Neuronal stem cell (in vitro differentiated cells): ENCODE data around the gene HRH1.

Experiments
- DNase-seq: peaks from one replicate; pipeline ENCODE4 v3.0.0-alpha.2; 2013; ENCODE audit warnings: low spot score
- H2AFZ ChIP-seq: one replicate; pipeline ENCODE4 v1.6.1; 2013; ENCODE audit warnings: mild to moderate bottlenecking, low read length, inconsistent platforms
- H2AK5ac ChIP-seq: 2 replicates; pipeline ENCODE4 v1.6.1; 2013; ENCODE audit warnings: low read depth, mild to moderate bottlenecking, inconsistent platforms, low read length, moderate library complexity, mixed read lengths
- H2BK120ac ChIP-seq: 2 replicates; pipeline ENCODE4 v1.6.1; 2013; ENCODE audit warnings: low read depth, mild to moderate bottlenecking, inconsistent platforms, low read length, moderate library complexity, mixed read lengths
- H2BK12ac ChIP-seq: one replicate; pipeline ENCODE4 v1.6.1; 2013; ENCODE audit warnings: low read length, inconsistent platforms
- H2BK15ac ChIP-seq: 2 replicates; pipeline ENCODE4 v1.6.1; 2013; ENCODE audit warnings: mild to moderate bottlenecking, low read length, inconsistent platforms, mixed read lengths
- H2BK5ac ChIP-seq: one replicate; pipeline ENCODE4 v1.6.1; 2013; ENCODE audit warnings: inconsistent platforms, mild to moderate bottlenecking, low read length, moderate library complexity
- H3K14ac ChIP-seq: one replicate; pipeline ENCODE4 v1.6.1; 2013; ENCODE audit warnings: low read length, inconsistent platforms
- H3K18ac ChIP-seq: 2 replicates; pipeline ENCODE4 v1.6.1; 2013; ENCODE audit warnings: low read length, inconsistent platforms
- H3K23ac ChIP-seq: 2 replicates; pipeline ENCODE4 v1.6.1; 2013; ENCODE audit warnings: low read depth, mild to moderate bottlenecking, mixed read lengths, low read length, inconsistent platforms; ENCODE audit not compliant: poor library complexity
- H3K27ac ChIP-seq: replicated peaks from 3 replicates; pipeline ENCODE4 v1.5.1; 2013; ENCODE audit warnings: low read length, inconsistent platforms
- H3K27me3 ChIP-seq, 3 experiments: 2 replicates each; pipeline ENCODE4 v1.6.1; 2013; ENCODE audit warnings: low read length in 3 of 3, mild to moderate bottlenecking in 2 of 3, inconsistent platforms in 1 of 3, low read depth in 1 of 3, mixed read lengths in 1 of 3, moderate library complexity in 1 of 3; ENCODE audit not compliant: control insufficient read depth in 3 of 3, insufficient read depth in 3 of 3
- H3K36me3 ChIP-seq, 2 donors: replicated peaks in 1 of 2; 2 replicates each; pipeline ENCODE4 v1.6.1; 2013; ENCODE audit warnings: low read length in 2 of 2; ENCODE audit not compliant: control insufficient read depth in 2 of 2, insufficient read depth in 2 of 2
- H3K4ac ChIP-seq: 2 replicates; pipeline ENCODE4 v1.6.1; 2013; ENCODE audit warnings: inconsistent platforms, mild to moderate bottlenecking, low read length, moderate library complexity
- H3K4me1 ChIP-seq, 2 donors: 1 replicate in 1 of 2; 2 replicates in 1 of 2; pipeline ENCODE4 v1.6.1; 2013; ENCODE audit warnings: low read length in 2 of 2, low read depth in 1 of 2; ENCODE audit not compliant: control insufficient read depth in 2 of 2, insufficient read depth in 1 of 2
- H3K4me2 ChIP-seq: one replicate; pipeline ENCODE4 v1.6.1; 2013; ENCODE audit warnings: mild to moderate bottlenecking, low read length, inconsistent platforms; ENCODE audit not compliant: insufficient read depth, poor library complexity, severe bottlenecking
- H3K4me3 ChIP-seq, 2 donors: 2 replicates each; pipeline ENCODE4 v1.5.1; 2013; ENCODE audit warnings: low read length in 2 of 2, mild to moderate bottlenecking in 2 of 2, inconsistent platforms in 1 of 2, moderate library complexity in 1 of 2
- H3K79me1 ChIP-seq: one replicate; pipeline ENCODE4 v1.6.1; 2013; ENCODE audit warnings: low read depth, mild to moderate bottlenecking, inconsistent platforms, low read length, moderate library complexity
- H3K9ac ChIP-seq: one replicate; pipeline ENCODE4 v1.6.1; 2013; ENCODE audit warnings: mild to moderate bottlenecking, low read depth, low read length, inconsistent platforms; ENCODE audit not compliant: poor library complexity
- H3K9me3 ChIP-seq, 2 donors: replicated peaks in 1 of 2; 2 replicates each; pipeline versions ENCODE3 to v1.6.1; 2013; ENCODE audit warnings: low read length in 2 of 2, mild to moderate bottlenecking in 2 of 2, inconsistent platforms in 1 of 2, low read depth in 1 of 2, mixed read lengths in 1 of 2, moderate library complexity in 1 of 2; ENCODE audit not compliant: control insufficient read depth in 2 of 2, insufficient read depth in 1 of 2
- H4K8ac ChIP-seq: one replicate; pipeline ENCODE4 v1.6.1; 2013; ENCODE audit warnings: low read depth, mild to moderate bottlenecking, inconsistent platforms, low read length, moderate library complexity
- H4K91ac ChIP-seq: one replicate; pipeline ENCODE4 v1.6.1; 2013; ENCODE audit warnings: low read length, low read depth, mild to moderate bottlenecking, inconsistent platforms; ENCODE audit not compliant: poor library complexity
- WGBS, 2 donors: extraction: QIAGEN DNeasy Blood & Tissue Kit; methylation state at CpG; one replicate each; pipeline ENCODE4 v1.1.7; 2013; ENCODE audit warnings: missing lambda C conversion rate in 2 of 2, mixed read lengths in 1 of 2; ENCODE audit not compliant: insufficient read length in 2 of 2, insufficient replicate concordance in 1 of 2; ENCODE audit errors: extremely low coverage in 2 of 2; 5-methylcytosine and 5-hydroxymethylcytosine counted together

Gene HRH1

GRCh38 chr3:11244121-11244677, 89.9 kb downstream of the HRH1 start:
- no CpG with 5 or more reads among the region's 1 CpG for WGBS, 2 donors
- H2BK12ac ChIP-seq: no peak overlapping the region
- no peak overlapping the region for H3K14ac ChIP-seq
- H3K9ac ChIP-seq: no peak overlapping the region
- no peak overlapping the region for H2BK120ac ChIP-seq
- no peak overlapping the region for H2AFZ ChIP-seq
- H3K4ac ChIP-seq: no peak overlapping the region
- H3K27me3 ChIP-seq: no peaks in the 10 kb centered on the region
- H3K18ac ChIP-seq: no peak overlapping the region
- no peaks in the 10 kb centered on the region for H3K79me1 ChIP-seq
- H3K4me2 ChIP-seq: no peak overlapping the region
- H2BK5ac ChIP-seq: no peak overlapping the region
- no peak overlapping the region for H4K91ac ChIP-seq
- no peak for DNase-seq
- no peak overlapping the region for H3K4me3 ChIP-seq
- no peaks in the 10 kb centered on the region for H3K36me3 ChIP-seq
- no peak overlapping the region for H3K27ac ChIP-seq
- no peaks in the 10 kb centered on the region for H3K4me1 ChIP-seq
- H2BK15ac ChIP-seq: no peak overlapping the region
- H4K8ac ChIP-seq: no peak overlapping the region
- no peak overlapping the region for H3K23ac ChIP-seq
- peaks cover 0 to 2% of the 10 kb centered on the region in 2 donors for H3K9me3 ChIP-seq
- H2AK5ac ChIP-seq: no peak overlapping the region

GRCh38 chr3:11245276-11245675, 91.0 kb downstream of the HRH1 start:
- peaks cover 0 to 4% (median 0%) of the 10 kb centered on the region in 3 experiments for H3K27me3 ChIP-seq
- H3K4me1 ChIP-seq: no peaks in the 10 kb centered on the region
- H3K9ac ChIP-seq: no peak overlapping the region
- H3K14ac ChIP-seq: no peak overlapping the region
- H3K36me3 ChIP-seq: no peaks in the 10 kb centered on the region
- no peak overlapping the region for H3K18ac ChIP-seq
- no peaks in the 10 kb centered on the region for H3K79me1 ChIP-seq
- H2AK5ac ChIP-seq: no peak overlapping the region
- no peak overlapping the region for H3K4me3 ChIP-seq
- no peak overlapping the region for H3K27ac ChIP-seq
- no peak overlapping the region for H2BK120ac ChIP-seq
- no peak overlapping the region for H2BK5ac ChIP-seq
- no peak overlapping the region for H4K91ac ChIP-seq
- no CpG with 5 or more reads among the region's 8 CpGs for WGBS, 2 donors
- no peak for DNase-seq
- H3K4me2 ChIP-seq: no peak overlapping the region
- no peak overlapping the region for H2BK12ac ChIP-seq
- no peak overlapping the region for H2BK15ac ChIP-seq
- H2AFZ ChIP-seq: no peak overlapping the region
- H3K9me3 ChIP-seq: peaks cover 0 to 2% of the 10 kb centered on the region in 2 donors
- H3K23ac ChIP-seq: no peak overlapping the region
- H4K8ac ChIP-seq: no peak overlapping the region
- no peak overlapping the region for H3K4ac ChIP-seq

- no CpG with 5 or more reads among the region's 6 CpGs for WGBS, 2 donors
- no peak overlapping the region for H3K23ac ChIP-seq
- no peak overlapping the region for H3K18ac ChIP-seq
- H2AK5ac ChIP-seq: no peak overlapping the region
- no peaks in the 10 kb centered on the region for H3K36me3 ChIP-seq
- H2AFZ ChIP-seq: no peak overlapping the region
- H3K79me1 ChIP-seq: no peaks in the 10 kb centered on the region
- H3K14ac ChIP-seq: no peak overlapping the region
- DNase-seq: no peak
- no peak overlapping the region for H2BK15ac ChIP-seq
- no peak overlapping the region for H2BK12ac ChIP-seq
- no peak overlapping the region for H4K91ac ChIP-seq
- no peak overlapping the region for H2BK120ac ChIP-seq
- peaks cover 0 to 2% of the 10 kb centered on the region in 2 donors for H3K9me3 ChIP-seq
- no peak overlapping the region for H4K8ac ChIP-seq
- no peaks in the 10 kb centered on the region for H3K4me1 ChIP-seq
- H3K27ac ChIP-seq: no peak overlapping the region
- no peak overlapping the region for H2BK5ac ChIP-seq
- no peak overlapping the region for H3K4me3 ChIP-seq
- H3K9ac ChIP-seq: no peak overlapping the region
- H3K4me2 ChIP-seq: no peak overlapping the region
- H3K4ac ChIP-seq: no peak overlapping the region
- peaks cover 0 to 7% (median 0%) of the 10 kb centered on the region in 3 experiments for H3K27me3 ChIP-seq
Observed at GRCh38 chr3:11245827-11246662, 91.8 kb downstream of the HRH1 start.

GRCh38 chr3:11246663-11246970, 92.3 kb downstream of the HRH1 start:
- Histone ChIP-seq H3K4ac (no peak overlapping the region), H4K91ac (no peak overlapping the region), H3K9ac (no peak overlapping the region), H4K8ac (no peak overlapping the region), H3K27me3 (peaks cover 0 to 7% (median 0%) of the 10 kb centered on the region in 3 experiments), H2BK5ac (no peak overlapping the region), H3K18ac (no peak overlapping the region), H3K36me3 (no peaks in the 10 kb centered on the region), H3K4me3 (no peak overlapping the region), H3K4me1 (no peaks in the 10 kb centered on the region), H2BK12ac (no peak overlapping the region), H3K27ac (no peak overlapping the region), H2AK5ac (no peak overlapping the region), H2AFZ (no peak overlapping the region), H3K79me1 (no peaks in the 10 kb centered on the region), H2BK15ac (no peak overlapping the region), H3K9me3 (peaks cover 0 to 2% of the 10 kb centered on the region in 2 donors), H3K14ac (no peak overlapping the region), H3K4me2 (no peak overlapping the region), H3K23ac (no peak overlapping the region), H2BK120ac (no peak overlapping the region)
- no CpG with 5 or more reads among the region's 2 CpGs for WGBS, 2 donors
- DNase-seq: no peak
